Left renal pelvis (tissue), 4 donors: Measurements from ENCODE around the gene DLG5. TPM values are rescaled to one million over a fixed set of nuclear protein-coding genes. Genes with fewer than 3 reads are reported as not detected.

Experiments used
- DNase-seq, 4 donors: peaks; one replicate each; pipeline ENCODE4 v3.0.0-alpha.2; 2013; ENCODE audit warnings: low read depth in 4 of 4, low spot score in 3 of 4
- polyA plus RNA-seq, 4 donors: library from polyadenylated mRNA; unstranded; fragments of 120-200 nt; gene quantifications; one replicate each; pipeline ENCODE4 v1.2.1, GENCODE V29; 2013; ENCODE audit not compliant: insufficient read length in 4 of 4

DLG5 gene
- polyA plus RNA-seq, 4 donors = 36.3 to 47.2 (median 39.2) TPM

GRCh38 chr10:77872151-77872946 lies 54.2 kb downstream of the DLG5 start:
- no peak for DNase-seq

- DNase-seq = no peak
These were observed 56.7 kb downstream of the DLG5 start for GRCh38 chr10:77869626-77870420.

GRCh38 chr10:77868523-77868922 lies 58.0 kb downstream of the DLG5 start:
- DNase-seq = no peak

GRCh38 chr10:77867124-77867719 lies 59.3 kb downstream of the DLG5 start:
- no peak for DNase-seq

GRCh38 chr10:77866598-77866997 lies 60.0 kb downstream of the DLG5 start:
- no peak for DNase-seq

GRCh38 chr10:77865580-77866324 lies 60.8 kb downstream of the DLG5 start:
- DNase-seq = no peak

- DNase-seq = no peak
These were observed 62.3 kb downstream of the DLG5 start for GRCh38 chr10:77864151-77864851.

GRCh38 chr10:77863446-77863845 lies 63.1 kb downstream of the DLG5 start:
- DNase-seq = no peak

- no peak for DNase-seq
These were observed 64.0 kb downstream of the DLG5 start for GRCh38 chr10:77862595-77862994.

GRCh38 chr10:77861366-77861765 lies 65.2 kb downstream of the DLG5 start:
- no peak for DNase-seq

GRCh38 chr10:77859865-77860282 lies 66.7 kb downstream of the DLG5 start:
- no peak for DNase-seq

GRCh38 chr10:77859200-77859864 lies 67.2 kb downstream of the DLG5 start:
- DNase-seq = no peak

GRCh38 chr10:77857272-77857671 lies 69.3 kb downstream of the DLG5 start:
- DNase-seq = no peak

GRCh38 chr10:77856566-77856965 lies 70.0 kb downstream of the DLG5 start:
- no peak for DNase-seq

- no peak for DNase-seq
These were observed 71.0 kb downstream of the DLG5 start for GRCh38 chr10:77855404-77856155.

GRCh38 chr10:77854115-77854514 lies 72.4 kb downstream of the DLG5 start:
- DNase-seq = no peak

GRCh38 chr10:77853256-77853655 lies 73.3 kb downstream of the DLG5 start:
- DNase-seq = no peak

GRCh38 chr10:77850620-77851231 lies 75.8 kb downstream of the DLG5 start:
- no peak for DNase-seq
